ENCODE results near the gene CHTF8.
A peak's percentile ranks its signal among the peaks of the same experiment; 100 is the strongest.
"Not testable (repeated sequence)": the region's sequence is repeated elsewhere in the genome, so short reads cannot be mapped to it uniquely, and the experiment has no call there.

The CHTF8 gene

GRCh38 chr16:69124406-69124805, 8.0 kb downstream of the CHTF8 start:
- H3K27ac ChIP-seq, result not testable (repeated sequence)
- TF ChIP-seq CTCF (conservative IDR thresholded peaks at IDR 0.05), result 0 out of 2 replicates have a peak, but pooled peaks have one; percentile 26

- no peak overlapping the region for H3K27ac ChIP-seq
- TF ChIP-seq CTCF (conservative IDR thresholded peaks at IDR 0.05) (peak; percentile 76), ZFX (IDR thresholded peaks at IDR 0.05) (no peak)
Measured at GRCh38 chr16:69123910-69124309, 8.5 kb downstream of the CHTF8 start.

DNA sequence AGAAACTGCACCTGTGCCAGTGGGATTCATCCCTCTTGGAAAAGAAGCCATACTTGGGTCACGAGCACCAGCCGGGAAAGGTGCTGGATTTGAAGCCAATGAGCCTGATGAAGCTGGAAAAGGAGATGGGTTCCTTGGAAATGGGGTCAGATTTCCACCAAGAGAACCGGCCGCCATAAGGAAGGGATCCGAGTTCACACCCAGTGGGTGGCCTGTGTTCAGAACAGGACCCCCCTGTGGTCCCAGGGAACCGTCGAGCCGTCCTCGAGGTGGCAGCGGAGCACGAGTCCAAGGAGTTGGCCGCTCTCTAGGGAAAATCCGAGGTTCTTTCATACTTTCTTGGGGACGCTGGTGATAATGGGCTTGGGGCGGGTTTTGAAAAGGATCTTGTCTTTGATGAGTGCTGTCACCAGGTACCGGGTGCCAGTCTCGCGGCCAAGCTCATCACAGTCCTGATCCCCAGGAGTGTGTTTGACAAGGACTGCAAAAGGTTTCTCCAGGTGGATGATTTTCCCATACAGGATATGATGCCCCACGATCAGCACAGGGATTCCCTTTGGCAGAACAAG, 12.2 kb downstream of the CHTF8 start:
- no peak overlapping the region for H3K27ac ChIP-seq
- TF ChIP-seq ZFX (IDR thresholded peaks at IDR 0.05), result no peak
- no peak for TF ChIP-seq CTCF (conservative IDR thresholded peaks at IDR 0.05)

DNA sequence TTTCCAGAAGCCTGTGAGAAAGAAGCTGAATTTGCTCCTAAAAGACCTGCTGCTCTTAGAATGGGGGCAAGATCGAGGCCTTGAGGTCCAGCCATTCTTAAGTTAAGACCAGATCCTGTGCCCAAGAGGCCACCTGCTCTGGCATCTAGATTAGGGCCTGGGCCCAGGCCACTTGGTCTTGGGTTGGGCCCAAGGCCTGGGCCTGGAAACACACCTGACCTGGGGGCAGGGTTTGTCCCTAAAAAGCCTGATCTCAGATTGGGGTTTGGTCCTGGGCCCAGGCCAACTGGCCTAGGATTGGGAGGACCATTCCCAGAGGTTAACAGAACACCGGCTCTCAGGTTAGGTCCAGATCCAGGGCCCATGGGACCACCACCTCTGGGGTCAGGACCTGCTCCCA, 12.9 kb downstream of the CHTF8 start:
- H3K27ac ChIP-seq, result no peak overlapping the region
- TF ChIP-seq ZFX (IDR thresholded peaks at IDR 0.05) (no peak), CTCF (conservative IDR thresholded peaks at IDR 0.05) (no peak)

- no peak overlapping the region for H3K27ac ChIP-seq
Measured at GRCh38 chr16:69118994-69119393, 13.4 kb downstream of the CHTF8 start.

DNA sequence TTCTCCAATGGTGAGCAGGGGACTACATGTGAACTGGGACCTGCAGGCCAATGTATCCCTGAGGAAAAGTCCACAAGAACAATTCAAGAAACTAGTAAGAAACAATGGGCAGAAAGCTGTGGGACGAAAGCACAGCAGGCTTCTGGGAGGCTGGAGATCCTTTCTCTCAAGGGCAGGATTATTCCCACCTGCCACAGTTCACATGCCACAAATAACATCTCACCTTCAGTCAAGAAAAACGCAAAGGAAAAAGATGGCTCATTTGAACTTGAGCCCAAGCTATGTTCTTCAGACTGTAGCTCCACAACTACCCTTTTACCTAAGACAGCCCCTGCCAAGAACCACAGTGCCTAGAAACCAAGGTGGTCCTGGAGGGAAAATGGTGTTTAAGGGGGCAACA, 13.9 kb downstream of the CHTF8 start:
- no peak overlapping the region for H3K27ac ChIP-seq

More at GRCh38 chr16:69118994-69119393, 13.4 kb downstream of the CHTF8 start:
- TF ChIP-seq ZFX (IDR thresholded peaks at IDR 0.05) (no peak), CTCF (conservative IDR thresholded peaks at IDR 0.05) (no peak)

DNA sequence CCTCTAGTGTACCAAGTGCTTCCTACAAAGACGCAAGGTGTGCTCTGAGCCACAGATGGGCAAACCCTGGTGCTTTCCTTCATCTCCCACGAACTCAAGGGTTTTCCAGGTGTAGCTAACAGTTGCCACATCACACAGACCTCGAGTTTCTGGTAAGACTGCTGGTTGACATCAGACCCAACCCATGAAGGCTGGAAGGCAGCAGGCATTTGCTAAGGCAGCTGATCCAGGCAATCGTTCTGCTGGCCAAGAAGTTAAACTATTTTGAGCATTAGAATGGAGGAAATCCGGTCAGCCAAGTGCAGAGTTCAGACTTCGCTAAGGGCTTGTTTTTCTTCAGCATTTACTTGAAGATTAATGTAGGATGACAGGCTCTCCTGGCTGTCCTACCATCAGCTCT, 15.5 kb downstream of the CHTF8 start:
- H3K27ac ChIP-seq, result no peak overlapping the region
- TF ChIP-seq ZFX (IDR thresholded peaks at IDR 0.05) (no peak), CTCF (conservative IDR thresholded peaks at IDR 0.05) (no peak)

More for the DNA sequence above, 13.9 kb downstream of the CHTF8 start:
- TF ChIP-seq CTCF (conservative IDR thresholded peaks at IDR 0.05) (no peak), ZFX (IDR thresholded peaks at IDR 0.05) (no peak)

All from C4-2B (cell line).